H1 (cell line): ENCODE results near the gene PPP2R2C. TPM values are rescaled to one million over a fixed set of nuclear protein-coding genes. Genes with fewer than 3 reads are reported as not detected.

Experiments
- CTCF ChIA-PET: fragments of 300-600 bp; sonication (Branson Sonifier 250); formaldehyde crosslinking; loops from one replicate; lab custom pipeline; 2021; ENCODE audit not compliant: partially characterized antibody; lab: Charles Lee
- POLR2A ChIA-PET: fragments of 300-600 bp; sonication (Branson Sonifier 250); formaldehyde crosslinking; loops from one replicate; lab custom pipeline; 2021; ENCODE audit warnings: inconsistent platforms; ENCODE audit not compliant: partially characterized antibody; lab: Charles Lee
- DNase-seq, 2 experiments: peaks; one replicate each; pipeline versions ENCODE4 v3.0.0 to v3.0.0-alpha.2; 2010 to 2022; ENCODE audit warnings: low spot score in 2 of 2, low read depth in 1 of 2, mixed read lengths in 1 of 2
- FAIRE-seq: peaks from 2 replicates; lab custom pipeline; 2011; peaks lifted over from hg19 to GRCh38; lab: Jason Lieb, UNC
- H2AFZ ChIP-seq: 2 replicates; pipeline ENCODE4 v1.8.1; 2012; ENCODE audit warnings: low read length, inconsistent platforms
- H2AK5ac ChIP-seq: 2 replicates; pipeline ENCODE4 v1.6.1; 2013; ENCODE audit warnings: low read depth, low read length
- H2BK120ac ChIP-seq: replicated peaks from 2 replicates; pipeline ENCODE3; 2013; ENCODE audit warnings: low read depth, low read length, inconsistent platforms
- H2BK12ac ChIP-seq: 2 replicates; pipeline ENCODE4 v1.6.1; 2013; ENCODE audit warnings: low read depth, low read length
- H2BK15ac ChIP-seq: 2 replicates; pipeline ENCODE4 v1.6.1; 2013; ENCODE audit warnings: low read length
- H2BK20ac ChIP-seq: 2 replicates; pipeline ENCODE4 v1.6.1; 2013; ENCODE audit warnings: low read length
- H2BK5ac ChIP-seq: 2 replicates; pipeline ENCODE4 v1.6.1; 2013; ENCODE audit warnings: low read depth, low read length
- H3K14ac ChIP-seq: 2 replicates; pipeline ENCODE4 v1.6.1; 2013; ENCODE audit warnings: inconsistent platforms; ENCODE audit not compliant: insufficient read length
- H3K18ac ChIP-seq: 2 replicates; pipeline ENCODE4 v1.6.1; 2013; ENCODE audit warnings: low read length; ENCODE audit errors: extremely low read depth
- H3K23ac ChIP-seq: 2 replicates; pipeline ENCODE4 v1.6.1; 2013; ENCODE audit warnings: inconsistent platforms; ENCODE audit not compliant: insufficient read length
- H3K23me2 ChIP-seq: 2 replicates; pipeline ENCODE4 v1.6.1; 2013; ENCODE audit warnings: low read depth, low read length
- H3K27ac ChIP-seq: 2 replicates; pipeline ENCODE4 v1.6.1; 2011; ENCODE audit warnings: low read depth, low read length, inconsistent platforms
- H3K27me3 ChIP-seq, 4 experiments: replicated peaks in 1 of 4; 1 replicate in 1 of 4; 2 replicates in 3 of 4; pipeline versions ENCODE4 v1.6.1 to v1.8.1; 2011 to 2013; ENCODE audit warnings: low read length in 3 of 4, mild to moderate bottlenecking in 3 of 4, inconsistent platforms in 2 of 4, mixed read lengths in 2 of 4, moderate library complexity in 1 of 4; ENCODE audit not compliant: control insufficient read depth in 3 of 4, insufficient read depth in 3 of 4; ENCODE audit errors: extremely low read depth in 1 of 4
- H3K36me3 ChIP-seq, 4 experiments: 2 replicates each; pipeline versions ENCODE4 v1.6.1 to v1.8.1; 2011 to 2013; ENCODE audit warnings: mild to moderate bottlenecking in 4 of 4, low read length in 3 of 4, moderate library complexity in 2 of 4, control low read depth in 1 of 4, inconsistent platforms in 1 of 4; ENCODE audit not compliant: insufficient read depth in 4 of 4, control insufficient read depth in 2 of 4
- H3K4ac ChIP-seq: replicated peaks from 2 replicates; pipeline ENCODE3; 2013; ENCODE audit warnings: low read length, low read depth, mixed read lengths, inconsistent platforms; ENCODE audit not compliant: insufficient read length
- H3K4me1 ChIP-seq, 4 experiments: replicated peaks in 1 of 4; 1 replicate in 1 of 4; 2 replicates in 3 of 4; pipeline versions ENCODE4 v1.6.1 to v1.8.1; 2011 to 2013; ENCODE audit warnings: low read length in 3 of 4, inconsistent platforms in 2 of 4, mixed read lengths in 1 of 4; ENCODE audit not compliant: insufficient read depth in 4 of 4, control insufficient read depth in 3 of 4
- H3K4me2 ChIP-seq, 2 experiments: 2 replicates each; pipeline versions ENCODE4 v1.6.1 to v1.8.1; 2011 to 2013; ENCODE audit warnings: low read depth in 2 of 2, low read length in 2 of 2, control low read depth in 1 of 2, inconsistent platforms in 1 of 2, mild to moderate bottlenecking in 1 of 2; ENCODE audit not compliant: insufficient read depth in 1 of 2
- H3K4me3 ChIP-seq, 4 experiments: fragments of 200-600, 300-600 bp in 1 of 4; sonication (generic), shearing (Covaris generic), sonication (Bioruptor Twin) in 1 of 4; 2 replicates each; pipeline versions ENCODE4 v1.5.1 to v1.8.1; 2011 to 2016; ENCODE audit warnings: low read length in 4 of 4, low read depth in 3 of 4, control low read depth in 2 of 4, inconsistent platforms in 2 of 4, mild to moderate bottlenecking in 2 of 4, mixed read lengths in 1 of 4, moderate library complexity in 1 of 4; ENCODE audit not compliant: insufficient read depth in 2 of 4; ENCODE audit errors: extremely low read depth in 1 of 4
- H3K56ac ChIP-seq: replicated peaks from 2 replicates; pipeline ENCODE3; 2013; ENCODE audit warnings: low read depth, mild to moderate bottlenecking, mixed read lengths, low read length, inconsistent platforms; ENCODE audit not compliant: insufficient read length
- H3K79me1 ChIP-seq: 2 replicates; pipeline ENCODE4 v1.6.1; 2013; ENCODE audit warnings: low read depth, low read length, control low read depth
- H3K79me2 ChIP-seq, 2 experiments: 2 replicates each; pipeline versions ENCODE4 v1.6.1 to v1.8.1; 2012 to 2013; ENCODE audit warnings: low read length in 2 of 2, mild to moderate bottlenecking in 2 of 2, inconsistent platforms in 1 of 2; ENCODE audit not compliant: insufficient read depth in 2 of 2, control insufficient read depth in 1 of 2
- H3K9ac ChIP-seq, 4 experiments: replicated peaks in 1 of 4; 1 replicate in 1 of 4; 2 replicates in 3 of 4; pipeline versions ENCODE4 v1.6.1 to v1.8.1; 2011 to 2013; ENCODE audit warnings: low read depth in 3 of 4, low read length in 3 of 4, control low read depth in 2 of 4, mild to moderate bottlenecking in 2 of 4, moderate library complexity in 2 of 4, inconsistent platforms in 1 of 4; ENCODE audit errors: extremely low read depth in 1 of 4
- H3K9me3 ChIP-seq, 2 experiments: 2 replicates each; pipeline versions ENCODE4 v1.6.1 to v1.8.1; 2012 to 2013; ENCODE audit warnings: mild to moderate bottlenecking in 2 of 2, moderate library complexity in 2 of 2, control low read depth in 1 of 2, inconsistent platforms in 1 of 2, low read depth in 1 of 2, low read length in 1 of 2, mixed read lengths in 1 of 2; ENCODE audit not compliant: insufficient read depth in 2 of 2
- H4K20me1 ChIP-seq, 2 experiments: replicated peaks in 1 of 2; 2 replicates each; pipeline versions ENCODE3 to v1.8.1; 2011 to 2013; ENCODE audit warnings: inconsistent platforms in 2 of 2, low read length in 2 of 2, mild to moderate bottlenecking in 1 of 2; ENCODE audit not compliant: insufficient read depth in 2 of 2, control insufficient read depth in 1 of 2
- H4K5ac ChIP-seq: 2 replicates; pipeline ENCODE4 v1.6.1; 2013; ENCODE audit warnings: low read length, low read depth, mixed read lengths, inconsistent platforms; ENCODE audit not compliant: insufficient read length
- H4K8ac ChIP-seq: 2 replicates; pipeline ENCODE4 v1.8.0; 2013; ENCODE audit warnings: mild to moderate bottlenecking, moderate library complexity, low read length, inconsistent platforms; ENCODE audit not compliant: insufficient read depth; ENCODE audit errors: extremely low read depth
- H4K91ac ChIP-seq: replicated peaks from 2 replicates; pipeline ENCODE3; 2013; ENCODE audit warnings: low read length, mixed read lengths, inconsistent platforms; ENCODE audit not compliant: insufficient read length
- BACH1 ChIP-seq: IDR thresholded peaks from 2 replicates; pipeline ENCODE4 v1.6.1; 2012; ENCODE audit warnings: low read length, improper control_type of control experiment
- BRCA1 ChIP-seq: IDR thresholded peaks from 2 replicates; pipeline ENCODE4 v1.6.1; 2012; ENCODE audit warnings: low read depth, low read length, improper control_type of control experiment
- CBX5 ChIP-seq: fragments of 300-800, 300-1000 bp; sonication (generic); IDR thresholded peaks from 2 replicates; pipeline ENCODE4 v1.7.1; 2016; ENCODE audit warnings: antibody characterized with exemption, low read length, low read depth
- CTBP2 ChIP-seq: IDR thresholded peaks from 2 replicates; pipeline ENCODE4 v1.7.0; 2011; ENCODE audit warnings: borderline replicate concordance, mild to moderate bottlenecking, moderate library complexity, mixed read lengths, low read length; ENCODE audit not compliant: insufficient read depth, insufficient read length
- KDM4A ChIP-seq: IDR thresholded peaks from one replicate; pipeline ENCODE4 v1.7.1; 2012; ENCODE audit warnings: low read depth, mild to moderate bottlenecking, moderate library complexity, low read length, inconsistent platforms; ENCODE audit not compliant: severe bottlenecking
- NANOG ChIP-seq: IDR thresholded peaks from 2 replicates; pipeline ENCODE4 v1.6.1; 2011; ENCODE audit warnings: low read length, low read depth, mild to moderate bottlenecking, inconsistent platforms; ENCODE audit not compliant: insufficient read depth, poor library complexity, severe bottlenecking
- POLR2A ChIP-seq, 2 experiments: IDR thresholded peaks; 1 replicate in 1 of 2; 2 replicates in 1 of 2; pipeline ENCODE4 v1.6.1; 2011; ENCODE audit warnings: low read depth in 2 of 2, low read length in 2 of 2, mild to moderate bottlenecking in 2 of 2; ENCODE audit errors: control extremely low read depth in 1 of 2
- POLR2AphosphoS5 ChIP-seq: IDR thresholded peaks from 2 replicates; pipeline ENCODE4 v1.6.1; 2011; ENCODE audit warnings: low read depth, low read length
- SP1 ChIP-seq: IDR thresholded peaks from 2 replicates; pipeline ENCODE4 v1.6.1; 2011; ENCODE audit warnings: low read depth, low read length
- SP4 ChIP-seq: IDR thresholded peaks from 2 replicates; pipeline ENCODE4 v1.6.1; 2012; ENCODE audit warnings: low read length, inconsistent platforms
- TAF1 ChIP-seq: IDR thresholded peaks from 2 replicates; pipeline ENCODE4 v1.6.1; 2011; ENCODE audit warnings: mild to moderate bottlenecking, low read depth, low read length
- TAF7 ChIP-seq: optimal IDR thresholded peaks from 2 replicates; pipeline ENCODE3; 2011; ENCODE audit warnings: low read depth, mild to moderate bottlenecking, inconsistent platforms, low read length, moderate library complexity, borderline replicate concordance
- ZNF274 ChIP-seq: IDR thresholded peaks from 2 replicates; pipeline ENCODE4 v1.7.0; 2012; ENCODE audit warnings: low read length, borderline replicate concordance; ENCODE audit errors: extremely low read depth
- WGBS, 2 experiments: shearing (Covaris generic) in 1 of 2; methylation state at CpG; one replicate each; pipeline versions ENCODE4 v1.1.6 to v1.1.7; 2013 to 2015; ENCODE audit warnings: low lambda C conversion rate in 2 of 2, mixed read lengths in 2 of 2, inconsistent platforms in 1 of 2, low coverage in 1 of 2, missing lambda C conversion rate in 1 of 2; ENCODE audit not compliant: insufficient replicate concordance in 2 of 2, insufficient coverage in 1 of 2, insufficient read length in 1 of 2; ENCODE audit errors: extremely low coverage in 1 of 2, missing lambda C conversion rate in 1 of 2; 5-methylcytosine and 5-hydroxymethylcytosine counted together
- polyA plus RNA-seq, 7 experiments: library from polyadenylated mRNA; depleted of rRNA in 3 of 7; stranded (reverse) in 5 of 7; unstranded in 2 of 7; fragments of >200 nt in 5 of 7; fragments of 200-250 nt in 2 of 7; gene quantifications; 1 replicate in 5 of 7; 2 replicates in 1 of 7; 4 replicates in 1 of 7; pipeline versions ENCODE4 v1.2.1 to v1.2.3, GENCODE V29; 2011 to 2013; ENCODE audit warnings: missing spikeins in 2 of 7, mixed read lengths in 2 of 7
- total RNA-seq: library from RNA; stranded (reverse); fragmentation: NEBNext Ultra II Directional; extraction: Animal tissue kit (Norgen Biotek cat#: 25700); gene quantifications from 2 replicates; pipeline ENCODE4 v1.2.1, GENCODE V29; 2021
- TF ChIP-seq, protein P1 (sequence below): IDR thresholded peaks from 2 replicates; pipeline ENCODE4 v1.6.1; 2012; ENCODE audit warnings: inconsistent platforms

PPP2R2C gene
- total and polyA plus RNA-seq, 2 of the 8 experiments (the other 6 are each of a cell fraction or from before 2014, with no cell fraction given), result 6.4 TPM

DNA sequence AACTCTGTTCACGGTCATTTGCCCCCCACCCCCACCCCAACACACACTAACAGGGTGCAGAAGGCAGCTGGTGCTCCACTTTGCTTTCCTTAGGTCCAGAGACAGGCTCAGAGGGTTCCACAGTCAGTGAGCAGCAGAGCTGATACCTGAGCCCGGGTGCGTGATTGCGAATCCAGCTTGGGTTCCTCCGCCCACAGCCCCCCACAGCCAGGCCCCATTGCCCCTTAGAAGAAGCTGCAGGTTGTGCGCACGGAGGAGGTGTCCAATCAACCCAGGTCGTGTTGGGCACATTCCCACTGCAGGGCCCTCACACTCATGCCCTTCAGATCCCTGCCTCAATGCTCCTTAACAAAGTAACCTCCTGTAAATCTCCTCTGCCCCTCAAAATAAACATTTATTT is 117.8 kb downstream of the PPP2R2C start:
- H3K23ac ChIP-seq, result no peak overlapping the region
- H2AK5ac ChIP-seq, result no peak overlapping the region
- CTCF ChIA-PET, result interaction anchor here (0.7 to 1.8 kb wide), 9 partner anchors 11 to 139 kb away, joined by 3 to 16 read pairs (median 4); no protein-coding TSS in a partner anchor
- H3K27me3 ChIP-seq, result 0 out of 7 replicates have a peak, but pooled peaks cover 0 to 2% (median 0%) of the 10 kb centered on the region in 4 experiments
- H2BK20ac ChIP-seq, result no peak overlapping the region
- H3K79me1 ChIP-seq, result no peaks in the 10 kb centered on the region
- no peak overlapping the region for H2BK120ac ChIP-seq
- POLR2A ChIA-PET, result no interaction called here
- no peak for DNase-seq
- no peaks in the 10 kb centered on the region for H3K36me3 ChIP-seq
- H3K9me3 ChIP-seq, result no peaks in the 10 kb centered on the region
- H2BK15ac ChIP-seq, result no peak overlapping the region
- H3K23me2 ChIP-seq, result no peaks in the 10 kb centered on the region; the same call in 1 of the 2 replicates
- H3K4ac ChIP-seq, result no peak overlapping the region
- H2AFZ ChIP-seq, result no peak overlapping the region
- WGBS, 2 experiments, result 76% methylated on average over 8 of the region's 8 CpGs; no CpG with 5 or more reads in 1 of the 2 experiments
- no peak overlapping the region for H2BK5ac ChIP-seq
- H3K4me2 ChIP-seq, result no peak overlapping the region
- H3K14ac ChIP-seq, result no peak overlapping the region
- no peak overlapping the region for H3K56ac ChIP-seq
- H3K4me3 ChIP-seq, result no peak overlapping the region
- H2BK12ac ChIP-seq, result no peak overlapping the region
- no peak overlapping the region for H3K27ac ChIP-seq
- H3K18ac ChIP-seq, result no peak overlapping the region
- H4K5ac ChIP-seq, result no peak overlapping the region
- no peak for FAIRE-seq
- H4K91ac ChIP-seq, result no peak overlapping the region
- H4K20me1 ChIP-seq, result no peaks in the 10 kb centered on the region
- no peak overlapping the region for H4K8ac ChIP-seq
- no peak overlapping the region for H3K9ac ChIP-seq
- H3K79me2 ChIP-seq, result no peaks in the 10 kb centered on the region
- H3K4me1 ChIP-seq, result no peaks in the 10 kb centered on the region
- no peak for TF ChIP-seq BACH1
- no peak for TF ChIP-seq NANOG
- no peak for TF ChIP-seq SP1
- TF ChIP-seq CTBP2, result no peak
- no peak for TF ChIP-seq POLR2A (IDR thresholded peaks at IDR 0.05; ENCODE audit: control extremely low read depth in 1 of 2, low read depth in 2 of 2, low read length in 2 of 2)
- TF ChIP-seq TAF7, result no peak
- no peak for TF ChIP-seq BRCA1
- TF ChIP-seq KDM4A, result no peak
- TF ChIP-seq ZNF274, result no peak
- no peak for TF ChIP-seq SP4
- TF ChIP-seq, protein P1, sequence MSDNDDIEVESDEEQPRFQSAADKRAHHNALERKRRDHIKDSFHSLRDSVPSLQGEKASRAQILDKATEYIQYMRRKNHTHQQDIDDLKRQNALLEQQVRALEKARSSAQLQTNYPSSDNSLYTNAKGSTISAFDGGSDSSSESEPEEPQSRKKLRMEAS, result no peak
- no peak for TF ChIP-seq TAF1
- TF ChIP-seq POLR2AphosphoS5, result no peak
- no peak for TF ChIP-seq CBX5
